Sigmoid colon (tissue), 7 donors: ENCODE measurements around the gene CEBPB. TPM values are rescaled to one million over a fixed set of nuclear protein-coding genes. Genes with fewer than 3 reads are reported as not detected.

ENCODE experiments used
- DNase-seq: peaks from one replicate; pipeline ENCODE4 v3.0.0-alpha.2; 2019
- H3K27ac ChIP-seq, 4 donors: fragments of 200-600 bp; sonication (generic); one replicate each; pipeline ENCODE4 v1.5.1; 2016 to 2019; ENCODE audit warnings: mild to moderate bottlenecking in 1 of 4
- H3K27me3 ChIP-seq, 3 donors: fragments of 200-600 bp; sonication (generic); one replicate each; pipeline ENCODE4 v1.5.1; 2019; ENCODE audit warnings: mild to moderate bottlenecking in 1 of 3
- H3K36me3 ChIP-seq, 4 donors: fragments of 200-600 bp; sonication (generic); one replicate each; pipeline ENCODE4 v1.5.1; 2016 to 2019
- H3K4me1 ChIP-seq, 4 donors: fragments of 200-600 bp; sonication (generic); one replicate each; pipeline ENCODE4 v1.5.1; 2017 to 2019
- H3K4me3 ChIP-seq, 4 donors: fragments of 200-600 bp; sonication (generic); one replicate each; pipeline ENCODE4 v1.5.1; 2017 to 2019; ENCODE audit warnings: mild to moderate bottlenecking in 2 of 4, moderate library complexity in 1 of 4
- H3K9me3 ChIP-seq, 4 donors: fragments of 200-600 bp in 3 of 4; sonication (generic) in 3 of 4; one replicate each; pipeline versions ENCODE4 v1.5.1 to v1.6.1; 2013 to 2019
- CTCF ChIP-seq, 4 experiments: fragments of 450-650 bp in 3 of 4; fragments of 200-600 bp in 1 of 4; IDR thresholded peaks; one replicate each; pipeline ENCODE4 v1.5.1; 2016 to 2019; ENCODE audit warnings: antibody characterized with exemption in 4 of 4, mild to moderate bottlenecking in 3 of 4, moderate library complexity in 2 of 4
- EP300 ChIP-seq, 4 donors: sonication (generic); formaldehyde crosslinking; IDR thresholded peaks; one replicate each; pipeline ENCODE4 v1.6.1; 2017; ENCODE audit warnings: antibody characterized with exemption in 4 of 4
- POLR2A ChIP-seq, 2 donors: fragments of 450-650 bp; IDR thresholded peaks; one replicate each; pipeline ENCODE4 v1.6.1; 2016; ENCODE audit warnings: antibody characterized with exemption in 2 of 2, mild to moderate bottlenecking in 2 of 2, moderate library complexity in 2 of 2
- POLR2AphosphoS5 ChIP-seq, 4 donors: sonication (generic); formaldehyde crosslinking; IDR thresholded peaks; one replicate each; pipeline ENCODE4 v1.6.1; 2017; ENCODE audit warnings: antibody characterized with exemption in 4 of 4
- WGBS, 2 donors: extraction: QIAGEN DNeasy Blood & Tissue Kit; methylation state at CpG; one replicate each; pipeline ENCODE4 v1.1.7; 2013; 5-methylcytosine and 5-hydroxymethylcytosine counted together
- intact Hi-C: fragments of 100-400 bp; cut with DNase I; formaldehyde crosslinking; loops from one replicate; pipeline ENCODE4 v1.15.1; 2023
- polyA plus RNA-seq, 3 donors: library from polyadenylated mRNA; stranded (reverse); fragments of 200-250 nt; gene quantifications; one replicate each; pipeline ENCODE4 v1.2.3, GENCODE V29; 2013
- total RNA-seq, 4 donors: library from RNA; depleted of rRNA; stranded (reverse); fragments of >200 nt; gene quantifications; one replicate each; pipeline ENCODE4 v1.1.0, GENCODE V29; 2016
- donor health status: healthy with polysubstance abuse.
- donor health status: Bipolar disorder and iron deficiency.
- donor health status: healthy.

Gene CEBPB
- total and polyA plus RNA-seq, 7 donors, result 6.9 to 173 (median 53.2) TPM

DNA sequence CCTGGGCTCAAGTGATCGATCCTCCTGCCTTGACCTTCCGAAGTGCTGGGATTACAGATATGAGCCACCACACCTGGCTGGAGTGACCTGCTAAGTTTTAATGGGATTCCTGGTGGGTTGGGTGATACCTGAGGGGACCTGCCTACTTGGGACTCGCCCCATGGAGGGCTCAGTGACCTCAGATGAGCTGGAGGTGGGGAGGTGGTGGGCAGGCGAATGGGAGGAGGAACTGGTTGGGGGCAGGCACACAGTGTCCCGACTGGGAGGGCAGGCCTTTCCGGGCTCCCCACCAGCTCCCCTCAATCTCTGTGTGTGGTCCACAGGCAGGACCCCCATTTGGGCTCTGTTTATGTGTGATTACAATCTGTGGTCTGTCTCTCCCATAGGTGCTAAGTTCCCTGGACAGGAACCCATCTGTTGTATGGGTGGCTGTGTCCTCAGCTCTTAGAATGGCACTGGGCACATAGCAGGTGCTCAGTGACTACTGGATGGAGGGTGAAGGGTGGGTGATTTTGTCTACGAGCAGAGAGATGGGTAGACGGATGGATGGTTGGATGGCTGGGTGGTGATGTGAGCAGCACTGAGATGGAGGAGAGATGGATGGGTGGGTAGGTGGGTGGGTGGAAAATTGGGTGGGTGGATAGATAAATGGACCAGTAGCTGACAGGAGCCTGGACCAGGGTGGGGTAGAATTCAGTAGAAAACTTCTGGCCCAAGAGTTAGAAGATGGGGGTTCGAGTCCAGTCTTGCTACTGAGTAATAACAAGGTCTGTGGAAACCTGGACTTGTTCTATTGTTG, 23.8 kb downstream of the CEBPB start:
- WGBS, 2 donors, result 91 to 93% methylated on average over 9 of the region's 9 CpGs
- Histone ChIP-seq H3K36me3 (no peaks in the 10 kb centered on the region), H3K27ac (no peak overlapping the region)

GRCh38 chr20:50215101-50215690, 24.6 kb downstream of the CEBPB start:
- 55 to 58% methylated on average over 8 of the region's 8 CpGs for WGBS, 2 donors
- no peak for DNase-seq
- no peak for TF ChIP-seq EP300 (IDR thresholded peaks at IDR 0.05)
- TF ChIP-seq POLR2AphosphoS5 (IDR thresholded peaks at IDR 0.05), result no peak
- TF ChIP-seq POLR2A (IDR thresholded peaks at IDR 0.05), result no peak
- TF ChIP-seq CTCF (IDR thresholded peaks at IDR 0.05), result no peak
- Histone ChIP-seq H3K36me3 (no peaks in the 10 kb centered on the region), H3K4me3 (no peak overlapping the region), H3K27ac (no peak overlapping the region), H3K4me1 (peaks cover 0 to 4% (median 0%) of the 10 kb centered on the region in 4 donors), H3K27me3 (no peaks in the 10 kb centered on the region), H3K9me3 (no peaks in the 10 kb centered on the region)
- intact Hi-C loops, result no loop called here

More for the DNA sequence above, 23.8 kb downstream of the CEBPB start:
- Histone ChIP-seq H3K4me1 (peaks cover 0 to 4% (median 0%) of the 10 kb centered on the region in 4 donors), H3K4me3 (no peak overlapping the region), H3K27me3 (no peaks in the 10 kb centered on the region), H3K9me3 (no peaks in the 10 kb centered on the region)
- DNase-seq, result no peak
- TF ChIP-seq POLR2AphosphoS5 (IDR thresholded peaks at IDR 0.05), result no peak
- TF ChIP-seq CTCF (IDR thresholded peaks at IDR 0.05), result no peak
- TF ChIP-seq POLR2A (IDR thresholded peaks at IDR 0.05), result no peak
- no peak for TF ChIP-seq EP300 (IDR thresholded peaks at IDR 0.05)
- intact Hi-C loops, result no loop called here

GRCh38 chr20:50215926-50216325, 25.3 kb downstream of the CEBPB start:
- WGBS, 2 donors, result 21 to 66% methylated on average over 9 of the region's 9 CpGs
- no peak overlapping the region for H3K27ac ChIP-seq
- intact Hi-C loops, result no loop called here
- TF ChIP-seq EP300 (IDR thresholded peaks at IDR 0.05) (no peak), CTCF (IDR thresholded peaks at IDR 0.05) (no peak), POLR2A (IDR thresholded peaks at IDR 0.05) (no peak), POLR2AphosphoS5 (IDR thresholded peaks at IDR 0.05) (no peak)
- no peaks in the 10 kb centered on the region for H3K27me3 ChIP-seq
- no peaks in the 10 kb centered on the region for H3K9me3 ChIP-seq
- peaks cover 0 to 4% (median 0%) of the 10 kb centered on the region in 4 donors for H3K4me1 ChIP-seq
- DNase-seq, result no peak
- no peak overlapping the region for H3K4me3 ChIP-seq
- no peaks in the 10 kb centered on the region for H3K36me3 ChIP-seq

GRCh38 chr20:50216543-50217206, 26.0 kb downstream of the CEBPB start:
- Histone ChIP-seq H3K9me3 (no peaks in the 10 kb centered on the region), H3K36me3 (no peaks in the 10 kb centered on the region), H3K4me3 (no peak overlapping the region), H3K27ac (no peak overlapping the region), H3K27me3 (no peaks in the 10 kb centered on the region), H3K4me1 (peaks cover 0 to 4% (median 0%) of the 10 kb centered on the region in 4 donors)
- 25 to 62% methylated on average over 4 of the region's 4 CpGs for WGBS, 2 donors
- TF ChIP-seq POLR2AphosphoS5 (IDR thresholded peaks at IDR 0.05), result no peak
- no peak for TF ChIP-seq EP300 (IDR thresholded peaks at IDR 0.05)
- TF ChIP-seq CTCF (IDR thresholded peaks at IDR 0.05), result no peak
- no peak for TF ChIP-seq POLR2A (IDR thresholded peaks at IDR 0.05)
- no peak for DNase-seq
- intact Hi-C loops, result no loop called here
